Mesenchymal stem cell (in vitro differentiated cells and primary cell): Measurements from ENCODE around the gene ESR1.
A peak's percentile ranks its signal among the peaks of the same experiment; 100 is the strongest.

Experiments used
- DNase-seq: peaks from one replicate; pipeline ENCODE4 v3.0.0-alpha.2; 2013
- H2AFZ ChIP-seq: one replicate; pipeline ENCODE4 v1.6.1; 2013; ENCODE audit warnings: low read depth, mild to moderate bottlenecking, control low read depth, inconsistent platforms, low read length, moderate library complexity
- H2AK5ac ChIP-seq: 2 replicates; pipeline ENCODE4 v1.6.1; 2013; ENCODE audit warnings: low read length, moderate library complexity, mild to moderate bottlenecking, inconsistent platforms; ENCODE audit not compliant: severe bottlenecking
- H2BK120ac ChIP-seq: one replicate; pipeline ENCODE4 v1.6.1; 2013; ENCODE audit warnings: low read depth, mild to moderate bottlenecking, inconsistent platforms, low read length, moderate library complexity
- H2BK12ac ChIP-seq, 2 experiments: one replicate each; pipeline ENCODE4 v1.6.1; 2013; ENCODE audit warnings: inconsistent platforms in 2 of 2, low read length in 2 of 2, mild to moderate bottlenecking in 2 of 2, moderate library complexity in 2 of 2, control low read depth in 1 of 2
- H2BK15ac ChIP-seq: one replicate; pipeline ENCODE4 v1.6.1; 2013; ENCODE audit warnings: mild to moderate bottlenecking, low read depth, inconsistent platforms; ENCODE audit not compliant: poor library complexity, severe bottlenecking
- H2BK5ac ChIP-seq: 2 replicates; pipeline ENCODE4 v1.6.1; 2013; ENCODE audit warnings: low read depth, mild to moderate bottlenecking, low read length, control low read depth, inconsistent platforms; ENCODE audit not compliant: poor library complexity, severe bottlenecking
- H3K14ac ChIP-seq, 2 experiments: one replicate each; pipeline ENCODE4 v1.6.1; 2013; ENCODE audit warnings: inconsistent platforms in 2 of 2, low read length in 2 of 2, control low read depth in 1 of 2, mild to moderate bottlenecking in 1 of 2, moderate library complexity in 1 of 2
- H3K18ac ChIP-seq, 2 experiments: one replicate each; pipeline ENCODE4 v1.6.1; 2013; ENCODE audit warnings: inconsistent platforms in 2 of 2, low read length in 2 of 2, control low read depth in 1 of 2, low read depth in 1 of 2, mild to moderate bottlenecking in 1 of 2
- H3K23ac ChIP-seq, 2 experiments: one replicate each; pipeline ENCODE4 v1.6.1; 2013; ENCODE audit warnings: inconsistent platforms in 2 of 2, low read length in 2 of 2, mild to moderate bottlenecking in 2 of 2, moderate library complexity in 2 of 2, control low read depth in 1 of 2
- H3K27ac ChIP-seq: 2 replicates; pipeline ENCODE4 v1.5.1; 2013; ENCODE audit warnings: mild to moderate bottlenecking, moderate library complexity, low read length, control low read depth, inconsistent platforms; ENCODE audit not compliant: poor library complexity, severe bottlenecking
- H3K27me3 ChIP-seq, 2 experiments: 2 replicates each; pipeline versions ENCODE4 v1.6.1 to v1.7.0; 2013; ENCODE audit warnings: low read length in 2 of 2, mild to moderate bottlenecking in 2 of 2, moderate library complexity in 2 of 2, control low read depth in 1 of 2, inconsistent platforms in 1 of 2; ENCODE audit not compliant: control insufficient read depth in 1 of 2, insufficient read depth in 1 of 2
- H3K36me3 ChIP-seq, 2 experiments: 2 replicates each; pipeline versions ENCODE4 v1.6.1 to v1.7.0; 2013; ENCODE audit warnings: low read length in 2 of 2, control low read depth in 1 of 2, inconsistent platforms in 1 of 2, low read depth in 1 of 2, mild to moderate bottlenecking in 1 of 2; ENCODE audit not compliant: insufficient read depth in 2 of 2, control insufficient read depth in 1 of 2
- H3K4ac ChIP-seq, 2 experiments: one replicate each; pipeline ENCODE4 v1.6.1; 2013; ENCODE audit warnings: inconsistent platforms in 2 of 2, low read length in 2 of 2, mild to moderate bottlenecking in 2 of 2, moderate library complexity in 2 of 2, control low read depth in 1 of 2, low read depth in 1 of 2
- H3K4me1 ChIP-seq: 2 replicates; pipeline ENCODE4 v1.6.1; 2013; ENCODE audit warnings: low read depth, low read length, control low read depth; ENCODE audit not compliant: control insufficient read depth, insufficient read depth
- H3K4me2 ChIP-seq: 2 replicates; pipeline ENCODE4 v1.6.1; 2013; ENCODE audit warnings: low read length, mild to moderate bottlenecking, inconsistent platforms; ENCODE audit not compliant: poor library complexity, severe bottlenecking
- H3K4me3 ChIP-seq, 2 experiments: 2 replicates each; pipeline versions ENCODE4 v1.5.1 to v1.7.0; 2013; ENCODE audit warnings: low read length in 2 of 2, mild to moderate bottlenecking in 2 of 2, control low read depth in 1 of 2, low read depth in 1 of 2; ENCODE audit not compliant: insufficient read depth in 1 of 2
- H3K79me1 ChIP-seq: replicated peaks from 2 replicates; pipeline ENCODE4 v1.6.1; 2013; ENCODE audit warnings: mild to moderate bottlenecking, control low read depth, low read length, inconsistent platforms; ENCODE audit not compliant: poor library complexity, severe bottlenecking
- H3K9ac ChIP-seq: 2 replicates; pipeline ENCODE4 v1.7.0; 2013; ENCODE audit warnings: mild to moderate bottlenecking, low read length, moderate library complexity
- H3K9me3 ChIP-seq: 2 replicates; pipeline ENCODE4 v1.7.0; 2013; ENCODE audit warnings: mild to moderate bottlenecking, low read length; ENCODE audit not compliant: control insufficient read depth
- H4K8ac ChIP-seq: one replicate; pipeline ENCODE4 v1.6.1; 2013; ENCODE audit warnings: inconsistent platforms, mild to moderate bottlenecking, low read length, moderate library complexity
- H4K91ac ChIP-seq: one replicate; pipeline ENCODE4 v1.6.1; 2013; ENCODE audit warnings: mild to moderate bottlenecking, low read length, inconsistent platforms
- WGBS: methylation state at CpG from one replicate; pipeline ENCODE4 v1.1.7; 2013; ENCODE audit warnings: mixed read lengths; 5-methylcytosine and 5-hydroxymethylcytosine counted together

The ESR1 gene

GRCh38 chr6:152087096-152087495, 279.6 kb downstream of the ESR1 start:
- peak; percentile 3 for DNase-seq
- H3K79me1 ChIP-seq = no peaks in the 10 kb centered on the region
- H3K27me3 ChIP-seq = no peaks in the 10 kb centered on the region
- no peak overlapping the region for H2BK12ac ChIP-seq
- H3K9me3 ChIP-seq = no peaks in the 10 kb centered on the region
- H2AFZ ChIP-seq = no peak overlapping the region
- H3K4me1 ChIP-seq = no peaks in the 10 kb centered on the region
- H3K23ac ChIP-seq = no peak overlapping the region
- no peak overlapping the region for H2BK15ac ChIP-seq
- no peak overlapping the region for H3K27ac ChIP-seq
- no peak overlapping the region for H4K91ac ChIP-seq
- H2AK5ac ChIP-seq = no peak overlapping the region
- no peak overlapping the region for H3K14ac ChIP-seq
- H3K9ac ChIP-seq = no peak overlapping the region
- no peak overlapping the region for H3K4me3 ChIP-seq
- no peak overlapping the region for H3K4me2 ChIP-seq
- no peak overlapping the region for H3K18ac ChIP-seq
- WGBS = 49% methylated on average over 2 of the region's 2 CpGs
- no peaks in the 10 kb centered on the region for H3K36me3 ChIP-seq
- no peak overlapping the region for H4K8ac ChIP-seq
- no peak overlapping the region for H3K4ac ChIP-seq
- no peak overlapping the region for H2BK120ac ChIP-seq
- H2BK5ac ChIP-seq = no peak overlapping the region

- 88% methylated on average over 1 of the region's 1 CpG for WGBS
- Histone ChIP-seq H3K23ac (no peak overlapping the region), H3K18ac (no peak overlapping the region), H2BK15ac (no peak overlapping the region), H3K4me3 (no peak overlapping the region), H2BK12ac (no peak overlapping the region), H3K9me3 (no peaks in the 10 kb centered on the region), H3K4ac (no peak overlapping the region), H4K8ac (no peak overlapping the region), H3K9ac (no peak overlapping the region), H4K91ac (no peak overlapping the region), H2AFZ (no peak overlapping the region), H3K27me3 (no peaks in the 10 kb centered on the region), H2BK5ac (no peak overlapping the region), H3K4me2 (no peak overlapping the region), H3K36me3 (no peaks in the 10 kb centered on the region), H3K14ac (no peak overlapping the region), H3K79me1 (no peaks in the 10 kb centered on the region), H3K27ac (no peak overlapping the region), H3K4me1 (no peaks in the 10 kb centered on the region), H2BK120ac (no peak overlapping the region), H2AK5ac (no peak overlapping the region)
- no peak for DNase-seq
Observed at GRCh38 chr6:152087701-152088100, 280.2 kb downstream of the ESR1 start.

- H2AK5ac ChIP-seq = no peak overlapping the region
- H4K91ac ChIP-seq = no peak overlapping the region
- no peak overlapping the region for H3K4me3 ChIP-seq
- H3K27me3 ChIP-seq = no peaks in the 10 kb centered on the region
- WGBS = 71% methylated on average over 7 of the region's 7 CpGs
- no peaks in the 10 kb centered on the region for H3K9me3 ChIP-seq
- no peak overlapping the region for H4K8ac ChIP-seq
- no peaks in the 10 kb centered on the region for H3K79me1 ChIP-seq
- no peak overlapping the region for H2BK15ac ChIP-seq
- H2BK12ac ChIP-seq = no peak overlapping the region
- no peak overlapping the region for H2AFZ ChIP-seq
- H3K36me3 ChIP-seq = no peaks in the 10 kb centered on the region
- H3K4ac ChIP-seq = no peak overlapping the region
- H3K9ac ChIP-seq = no peak overlapping the region
- H3K4me2 ChIP-seq = no peak overlapping the region
- H3K14ac ChIP-seq = no peak overlapping the region
- no peak overlapping the region for H2BK120ac ChIP-seq
- no peak overlapping the region for H3K27ac ChIP-seq
- peaks cover 6% of the 10 kb centered on the region for H3K4me1 ChIP-seq
- H3K18ac ChIP-seq = no peak overlapping the region
- DNase-seq = peak; percentile 26
- no peak overlapping the region for H2BK5ac ChIP-seq
- H3K23ac ChIP-seq = no peak overlapping the region
Observed at GRCh38 chr6:152089992-152090391, 282.5 kb downstream of the ESR1 start.

GRCh38 chr6:152091201-152091600, 283.7 kb downstream of the ESR1 start:
- no peak overlapping the region for H3K4me2 ChIP-seq
- peak overlapping the region in 1 of 2 experiments; percentile 6 for H3K4me3 ChIP-seq
- no peak overlapping the region for H3K27ac ChIP-seq
- H2BK15ac ChIP-seq = no peak overlapping the region
- no peak overlapping the region for H2BK5ac ChIP-seq
- no peak overlapping the region for H2AK5ac ChIP-seq
- H3K23ac ChIP-seq = no peak overlapping the region
- H2AFZ ChIP-seq = no peak overlapping the region
- no peak overlapping the region for H2BK12ac ChIP-seq
- H4K8ac ChIP-seq = no peak overlapping the region
- H3K18ac ChIP-seq = no peak overlapping the region
- H3K79me1 ChIP-seq = no peaks in the 10 kb centered on the region
- no peak overlapping the region for H4K91ac ChIP-seq
- no peak overlapping the region for H3K9ac ChIP-seq
- 94% methylated on average over 2 of the region's 2 CpGs for WGBS
- no peak overlapping the region for H2BK120ac ChIP-seq
- no peaks in the 10 kb centered on the region for H3K36me3 ChIP-seq
- DNase-seq = no peak
- H3K9me3 ChIP-seq = peaks cover 8% of the 10 kb centered on the region
- peaks cover 6% of the 10 kb centered on the region for H3K4me1 ChIP-seq
- H3K4ac ChIP-seq = no peak overlapping the region
- no peak overlapping the region for H3K14ac ChIP-seq
- H3K27me3 ChIP-seq = no peaks in the 10 kb centered on the region
